22Rv1 (cell line): ENCODE results near the gene MAP3K3.

ENCODE experiments used
- CTCF ChIP-seq: fragments of 450-650 bp; IDR thresholded peaks from 2 replicates; pipeline ENCODE4 v1.5.1; 2017; ENCODE audit warnings: mild to moderate bottlenecking
- ZFX ChIP-seq: fragments of 450-650 bp; IDR thresholded peaks from 2 replicates; pipeline ENCODE4 v1.6.1; 2017; ENCODE audit warnings: antibody characterized with exemption, borderline replicate concordance

- no peak for TF ChIP-seq CTCF
- no peak for TF ChIP-seq ZFX
Observed at GRCh38 chr17:63692195-63692816, 70.1 kb downstream of the MAP3K3 start.
